ENCODE results near the gene RIBC1.
"Not testable (repeated sequence)": the region's sequence is repeated elsewhere in the genome, so short reads cannot be mapped to it uniquely, and the experiment has no call there.

Gene RIBC1

DNA sequence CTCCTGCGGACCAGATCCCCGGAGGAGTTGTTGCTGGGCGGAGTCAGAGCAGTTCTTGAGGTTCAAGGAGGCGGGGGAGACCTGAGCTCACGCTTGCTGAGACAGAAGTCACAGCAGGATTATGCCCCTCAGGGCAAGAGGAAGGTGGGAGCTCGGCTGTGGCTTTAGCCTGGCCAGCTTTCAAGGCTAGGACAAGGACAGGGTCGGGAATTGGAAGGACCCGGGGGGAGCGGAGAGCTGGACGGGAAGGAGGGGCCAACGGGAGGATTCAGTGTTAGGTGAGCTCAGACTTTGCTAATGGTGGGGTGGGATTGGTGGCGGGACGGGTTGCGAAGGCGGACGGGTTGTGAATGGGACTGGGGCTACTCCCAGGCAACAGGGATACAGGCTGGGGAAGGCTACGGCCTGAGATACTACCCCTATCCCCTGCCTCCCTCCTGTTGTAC, at the start of gene RIBC1:
Gene RIBC1, plus strand, starts transcription at position 13 of the 446 bp plus-strand sequence. CDS start 3,404 bp downstream, outside the sequence.
- DNase-seq = no peak

DNA sequence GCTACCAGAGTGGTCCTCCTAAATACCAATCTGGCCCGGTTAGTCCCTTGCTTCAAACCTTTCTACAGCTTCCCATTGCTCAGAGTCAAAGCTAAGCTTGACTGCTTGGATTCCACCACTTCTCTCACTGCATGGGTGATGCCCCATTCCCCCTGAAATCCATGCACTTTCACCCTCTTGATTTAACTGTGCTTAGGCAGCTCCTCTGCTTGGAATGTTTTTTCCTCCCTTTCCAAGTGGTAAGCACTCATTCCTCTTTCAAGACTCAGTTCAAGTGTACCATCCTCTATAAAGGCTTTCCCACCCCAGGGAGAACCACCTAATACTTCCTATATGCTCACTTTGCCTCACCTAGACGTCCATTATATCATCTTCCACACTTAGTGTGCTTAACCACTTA, 49.4 kb upstream of the RIBC1 start:
- no peak for DNase-seq

- no peak for DNase-seq
These were observed 48.4 kb upstream of the RIBC1 start for GRCh38 chrX:53374222-53374820.

- DNase-seq = no peak
These were observed 47.8 kb upstream of the RIBC1 start for GRCh38 chrX:53374923-53375322.

GRCh38 chrX:53376888-53377287, 45.8 kb upstream of the RIBC1 start:
- no peak for DNase-seq

GRCh38 chrX:53377464-53377863, 45.2 kb upstream of the RIBC1 start:
- no peak for DNase-seq

DNA sequence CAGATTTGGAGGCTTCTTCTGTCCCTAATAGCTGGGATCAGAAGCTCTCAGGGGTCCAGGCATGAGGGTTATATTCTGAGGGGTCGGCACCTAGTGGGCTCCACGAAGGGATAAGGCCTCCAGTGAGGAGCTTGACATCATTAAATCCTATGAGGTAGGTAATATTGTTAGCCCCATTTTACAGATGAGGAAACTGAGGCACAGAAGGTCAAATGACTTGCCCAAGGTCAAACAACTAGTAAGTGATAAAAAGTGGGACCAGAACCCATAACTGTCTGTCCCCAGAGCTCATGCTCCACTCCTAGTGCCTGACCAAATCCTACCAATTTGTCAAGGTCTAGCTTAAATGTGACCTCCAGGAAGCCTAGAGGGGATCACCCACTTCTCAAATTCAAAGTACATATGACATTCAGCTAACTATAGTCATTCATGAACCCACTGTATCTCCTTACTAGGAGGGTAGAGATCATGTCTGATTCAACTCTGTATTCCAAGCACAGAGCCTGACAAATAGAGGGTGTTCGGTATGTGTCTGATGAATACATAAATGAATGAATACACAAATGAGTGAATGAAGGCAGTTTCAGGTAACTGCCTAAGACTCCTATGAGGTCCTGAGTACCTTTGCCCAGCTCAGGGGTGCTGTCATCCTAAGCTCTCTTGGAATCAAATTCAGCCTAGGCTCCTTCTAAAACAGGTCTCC, 43.5 kb upstream of the RIBC1 start:
- DNase-seq = no peak

DNA sequence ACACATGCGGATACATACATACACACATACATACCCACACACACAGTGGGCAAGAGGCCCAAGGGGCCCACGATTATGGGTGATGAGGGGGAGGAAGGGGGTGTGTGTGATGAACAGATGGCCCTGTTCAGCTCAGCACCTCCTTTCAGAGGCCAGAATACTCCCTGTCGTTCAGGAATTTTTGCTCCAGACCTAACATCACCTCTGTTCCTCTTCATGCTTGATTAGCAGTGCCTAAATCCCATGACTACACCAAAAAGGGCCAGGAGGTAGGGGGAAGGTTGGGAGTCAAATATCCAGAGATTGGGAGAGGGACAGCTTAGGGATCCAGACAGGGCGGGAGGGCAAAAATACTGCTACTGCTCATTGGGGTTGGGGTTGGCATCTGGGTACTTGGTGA, 42.9 kb upstream of the RIBC1 start:
- no peak for DNase-seq

- no peak for DNase-seq
These were observed 39.1 kb upstream of the RIBC1 start for GRCh38 chrX:53383376-53384076.

DNA sequence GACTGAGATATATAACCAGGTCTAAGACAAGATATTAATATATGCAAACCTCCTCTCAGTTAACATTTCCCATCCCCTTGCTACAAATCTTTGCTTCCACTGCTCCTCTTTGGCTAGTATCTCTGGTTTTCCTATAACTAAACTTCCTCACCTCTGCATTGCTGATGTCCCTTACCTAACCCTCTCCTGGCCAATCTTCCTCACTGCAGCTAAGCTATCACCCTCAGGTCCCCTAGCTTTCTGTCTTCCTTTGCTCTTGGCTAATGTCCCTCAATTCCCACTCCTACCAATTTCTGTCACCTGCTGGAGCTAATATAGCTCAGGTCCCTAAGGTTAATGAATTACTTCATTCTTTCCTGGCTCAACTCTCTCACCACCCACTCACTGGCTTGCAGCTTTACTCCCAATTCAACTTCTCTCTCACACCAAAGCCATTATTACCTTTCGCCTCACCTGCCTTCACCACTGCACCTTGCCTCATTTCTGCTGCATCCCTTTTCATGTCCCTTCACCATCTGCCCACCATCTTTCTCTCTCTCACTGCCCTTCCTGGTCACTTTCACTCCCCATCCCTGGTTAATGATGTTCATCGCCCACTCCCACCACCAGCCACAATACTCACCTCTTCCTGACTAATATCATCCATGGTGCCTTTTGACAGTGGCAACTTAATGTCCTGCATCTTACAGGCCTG, 26.9 kb upstream of the RIBC1 start:
- DNase-seq = no peak

GRCh38 chrX:53398216-53398615, 24.5 kb upstream of the RIBC1 start:
- DNase-seq = no peak

- DNase-seq = no peak
These were observed 19.1 kb upstream of the RIBC1 start for GRCh38 chrX:53403535-53403934.

GRCh38 chrX:53412446-53412845, 10.2 kb upstream of the RIBC1 start:
- DNase-seq = no peak

- not testable (repeated sequence) for DNase-seq
These were observed 2.3 kb upstream of the RIBC1 start for GRCh38 chrX:53420351-53420750.

DNA sequence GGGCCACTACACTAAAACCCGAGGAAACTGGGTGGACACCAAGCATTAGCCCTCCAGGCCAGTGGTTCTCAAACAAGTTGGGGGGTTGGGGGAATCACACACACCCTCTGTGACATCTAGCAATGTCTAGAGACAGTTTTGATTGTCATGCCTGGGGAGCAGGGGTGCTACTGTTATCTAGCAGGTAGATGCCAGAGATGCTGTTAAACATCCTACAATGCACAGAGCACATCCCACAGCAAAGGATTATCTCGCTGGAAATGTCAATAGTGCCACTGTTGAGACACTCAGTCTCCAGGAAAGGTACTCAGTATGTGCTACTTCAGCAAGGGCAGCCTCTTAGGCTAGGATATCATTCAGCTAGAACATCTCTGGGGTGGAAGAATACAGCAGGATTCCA, 1.5 kb upstream of the RIBC1 start:
- no peak for DNase-seq

DNA sequence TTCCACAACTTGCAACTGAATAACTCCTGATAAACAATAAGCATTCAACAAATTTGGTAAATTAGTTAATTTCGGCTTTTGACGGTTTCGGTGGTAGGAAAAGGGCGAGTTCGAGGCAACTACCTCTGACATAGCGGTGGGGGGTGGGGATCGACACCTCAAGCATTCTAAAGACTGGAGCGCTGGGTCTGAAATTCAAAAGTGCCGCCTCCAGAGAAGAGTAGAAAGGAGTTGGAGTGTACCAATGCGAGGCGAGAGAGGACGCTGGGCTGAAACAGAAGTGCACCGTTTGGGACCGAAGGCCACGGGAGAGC, 944 bp upstream of the RIBC1 start:
- DNase-seq = no peak

DNA sequence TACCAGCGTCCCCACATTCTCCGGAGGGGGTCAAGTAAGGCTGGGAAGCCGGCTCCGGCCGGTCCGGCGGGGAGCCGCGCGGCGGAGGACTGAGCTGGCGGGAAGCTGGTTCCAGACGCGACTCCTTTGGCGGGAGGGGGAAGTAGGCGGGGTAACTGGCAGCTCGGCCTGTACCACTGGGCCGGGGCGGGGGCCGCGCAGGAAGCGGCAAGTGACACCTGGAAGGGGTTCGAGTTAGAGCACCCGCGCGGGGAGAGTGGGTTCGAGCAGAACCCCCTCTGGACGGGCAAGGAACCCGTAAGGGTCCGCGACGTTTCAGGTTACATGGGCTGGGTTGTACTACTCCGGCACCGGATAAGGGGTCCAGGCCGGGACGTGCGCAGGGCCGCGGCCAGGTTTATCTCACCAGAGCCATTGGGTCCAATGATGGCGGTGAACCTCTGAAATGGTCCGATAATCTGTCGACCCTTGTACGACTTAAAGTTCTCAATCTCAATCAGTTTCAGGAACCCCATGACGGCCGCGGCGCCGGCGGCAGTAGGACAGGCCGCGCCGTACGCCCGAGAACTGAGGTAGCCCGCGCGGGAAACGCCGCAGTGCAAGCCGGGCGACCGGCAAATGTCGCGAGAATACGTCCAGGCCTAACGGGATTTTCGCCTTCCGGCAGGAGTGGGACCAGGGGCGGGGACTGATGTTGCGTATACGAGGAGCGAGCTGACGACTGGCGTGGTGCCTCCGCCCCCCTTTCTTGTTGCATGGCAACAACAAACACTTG, 400 bp upstream of the RIBC1 start, which contains the start of gene SMC1A:
Gene SMC1A, minus strand, starts transcription at position 569 of the 775 bp plus-strand sequence. Its CDS starts 54 bp downstream, at position 515.
- peak; percentile 97 for DNase-seq

DNA sequence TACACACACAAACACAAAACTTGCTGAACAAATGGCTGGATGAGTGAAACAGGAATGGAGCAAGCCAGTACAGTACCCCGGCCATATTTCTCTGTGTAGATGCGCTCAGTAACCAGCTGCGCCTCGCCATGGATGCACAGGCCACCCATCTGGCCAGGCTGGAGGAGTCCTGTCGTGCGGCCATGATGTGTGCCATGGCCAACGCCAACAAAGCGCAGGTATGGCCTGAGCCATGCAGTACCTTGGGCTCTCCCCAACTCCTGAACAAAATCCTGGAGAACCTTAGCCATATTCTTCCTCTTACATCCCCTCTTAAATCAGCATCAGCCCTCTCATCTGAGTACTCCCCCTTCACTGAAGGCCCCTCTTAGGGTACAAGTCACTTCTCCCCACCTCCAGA, 7.1 kb downstream of the RIBC1 start:
- no peak for DNase-seq

DNA sequence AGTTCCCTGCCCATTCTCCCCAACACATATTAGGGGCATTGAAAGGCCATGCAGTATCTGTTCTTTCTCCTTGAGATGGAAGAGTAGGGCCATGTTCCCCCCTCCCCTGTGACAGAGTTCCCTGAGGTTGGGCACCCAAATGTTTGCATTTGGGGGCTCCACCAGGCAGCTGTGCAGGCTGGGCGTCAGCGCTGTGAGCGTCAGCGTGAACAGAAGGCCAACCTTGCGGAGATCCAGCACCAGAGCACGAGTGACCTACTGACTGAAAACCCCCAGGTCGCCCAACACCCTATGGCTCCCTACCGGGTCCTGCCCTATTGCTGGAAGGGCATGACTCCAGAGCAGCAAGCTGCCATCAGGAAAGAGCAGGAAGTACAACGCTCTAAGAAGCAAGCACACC, 7.6 kb downstream of the RIBC1 start:
- DNase-seq = no peak

DNA sequence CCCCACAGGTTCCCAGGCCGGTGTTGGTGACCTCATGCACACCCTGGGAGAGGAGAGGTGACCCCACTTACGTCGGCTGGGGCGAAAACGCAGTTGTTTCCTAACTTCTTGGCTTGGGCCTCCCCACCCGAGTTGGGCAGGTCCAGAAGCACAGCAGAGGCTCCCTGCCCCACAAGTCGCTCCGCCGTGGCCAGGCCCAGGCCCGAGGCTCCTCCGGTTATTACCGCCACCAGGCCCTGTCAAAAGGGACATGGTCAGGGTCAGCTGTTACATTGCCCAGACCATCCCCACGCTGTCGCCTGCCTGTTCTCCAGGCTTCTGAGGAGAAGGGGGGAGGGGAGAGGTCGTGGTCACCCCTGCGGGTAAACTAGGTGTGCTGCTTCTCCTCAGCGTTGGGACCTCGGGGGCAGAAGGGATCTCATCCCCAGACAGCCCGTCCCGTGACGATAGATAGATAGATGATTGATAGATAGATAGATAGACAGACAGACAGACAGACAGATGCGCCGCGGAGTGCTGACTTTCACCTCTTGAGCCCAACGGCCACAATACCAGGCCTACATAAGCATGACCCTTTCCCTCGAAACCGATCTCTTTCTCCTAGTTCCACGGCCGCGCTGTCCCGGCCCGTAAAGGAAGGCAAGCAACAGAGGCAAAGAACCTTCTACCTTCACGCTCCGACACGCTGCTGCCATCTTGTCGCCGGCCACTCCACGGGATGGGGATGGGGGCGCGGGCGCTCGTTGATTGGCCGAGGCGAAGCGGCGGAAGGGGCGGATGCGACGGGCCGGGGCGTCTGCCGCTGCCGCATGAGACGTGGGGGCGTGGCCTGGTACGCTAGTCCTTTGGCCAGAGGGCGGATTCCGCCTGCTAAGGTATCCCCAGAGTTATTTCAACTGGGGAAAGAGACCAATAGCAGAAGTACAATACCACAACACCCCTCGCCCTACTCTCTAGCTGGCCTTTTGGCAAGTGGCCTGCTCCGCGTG, 11.3 kb downstream of the RIBC1 start, which contains the start of gene HSD17B10:
Gene HSD17B10, minus strand, starts transcription at position 720 of the 989 bp plus-strand sequence. Its CDS starts 25 bp downstream, at position 695.
- DNase-seq = peak; percentile 82

GRCh38 chrX:53435997-53436396, 13.3 kb downstream of the RIBC1 start:
- DNase-seq = peak; percentile 61
